ENCODE data around the gene ARMC7.

The ARMC7 gene

GRCh38 chr17:75105126-75106080 lies 4.4 kb upstream of the ARMC7 start:
- Histone ChIP-seq H3K36me3 (ENCODE audit: control insufficient read depth, low read length) (no peaks in the 10 kb centered on the region), H4K20me1 (ENCODE audit: control insufficient read depth, insufficient read depth, low read depth, low read length) (no peaks in the 10 kb centered on the region), H3K9me2 (replicated peaks; ENCODE audit: control insufficient read depth, low read length) (no peaks in the 10 kb centered on the region), H3K4me2 (ENCODE audit: low read length) (no peak overlapping the region), H3F3A (ENCODE audit: control insufficient read depth, insufficient read depth) (no peaks in the 10 kb centered on the region), H3K4me1 (ENCODE audit: control insufficient read depth, low read length) (peaks cover 28% of the 10 kb centered on the region), H3K27ac (ENCODE audit: low read depth, low read length) (no peak overlapping the region), H3K4me3 (ENCODE audit: low read length) (no peak overlapping the region), H3K9me3 (ENCODE audit: control insufficient read depth, insufficient read depth, low read length) (no peaks in the 10 kb centered on the region), H3K27me3 (ENCODE audit: control insufficient read depth, low read length) (peaks cover 25% of the 10 kb centered on the region), H3K79me2 (ENCODE audit: control insufficient read depth, low read length) (peaks cover 2% of the 10 kb centered on the region)
- TF ChIP-seq CTCF (IDR thresholded peaks at IDR 0.05; ENCODE audit: low read depth, low read length, poor library complexity, severe bottlenecking), result peak; percentile 67
- no peak for TF ChIP-seq EZH2phosphoT487 (IDR thresholded peaks at IDR 0.05; ENCODE audit: borderline replicate concordance, low read length)

- Histone ChIP-seq H3K4me2 (ENCODE audit: low read length) (no peak overlapping the region), H3K4me1 (ENCODE audit: control insufficient read depth, low read length) (peaks cover 19% of the 10 kb centered on the region), H4K20me1 (ENCODE audit: control insufficient read depth, insufficient read depth, low read depth, low read length) (no peaks in the 10 kb centered on the region), H3K9me2 (replicated peaks; ENCODE audit: control insufficient read depth, low read length) (no peaks in the 10 kb centered on the region), H3K4me3 (ENCODE audit: low read length) (no peak overlapping the region), H3F3A (ENCODE audit: control insufficient read depth, insufficient read depth) (0 out of 2 replicates have a peak, but pooled peaks cover 3% of the 10 kb centered on the region), H3K27me3 (ENCODE audit: control insufficient read depth, low read length) (peaks cover 21% of the 10 kb centered on the region), H3K27ac (ENCODE audit: low read depth, low read length) (no peak overlapping the region), H3K79me2 (ENCODE audit: control insufficient read depth, low read length) (peaks cover 5% of the 10 kb centered on the region), H3K9me3 (ENCODE audit: control insufficient read depth, insufficient read depth, low read length) (no peaks in the 10 kb centered on the region), H3K36me3 (ENCODE audit: control insufficient read depth, low read length) (no peaks in the 10 kb centered on the region)
- TF ChIP-seq EZH2phosphoT487 (IDR thresholded peaks at IDR 0.05; ENCODE audit: borderline replicate concordance, low read length) (no peak), CTCF (IDR thresholded peaks at IDR 0.05; ENCODE audit: low read depth, low read length, poor library complexity, severe bottlenecking) (no peak)
Measured at GRCh38 chr17:75108193-75108592, 1.6 kb upstream of the ARMC7 start.

- no peak overlapping the region for H3K27ac ChIP-seq (ENCODE audit: low read depth, low read length)
- H4K20me1 ChIP-seq (ENCODE audit: control insufficient read depth, insufficient read depth, low read depth, low read length), result no peaks in the 10 kb centered on the region
- H3K9me3 ChIP-seq (ENCODE audit: control insufficient read depth, insufficient read depth, low read length), result no peaks in the 10 kb centered on the region
- H3K4me3 ChIP-seq (ENCODE audit: low read length), result peak overlapping the region; percentile 82
- H3K27me3 ChIP-seq (ENCODE audit: control insufficient read depth, low read length), result peaks cover 18% of the 10 kb centered on the region
- TF ChIP-seq CTCF (IDR thresholded peaks at IDR 0.05; ENCODE audit: low read depth, low read length, poor library complexity, severe bottlenecking) (no peak), EZH2phosphoT487 (IDR thresholded peaks at IDR 0.05; ENCODE audit: borderline replicate concordance, low read length) (no peak)
- no peaks in the 10 kb centered on the region for H3K9me2 ChIP-seq (replicated peaks; ENCODE audit: control insufficient read depth, low read length)
- H3K36me3 ChIP-seq (ENCODE audit: control insufficient read depth, low read length), result no peaks in the 10 kb centered on the region
- peaks cover 5% of the 10 kb centered on the region for H3K79me2 ChIP-seq (ENCODE audit: control insufficient read depth, low read length)
- peaks cover 24% of the 10 kb centered on the region for H3K4me1 ChIP-seq (ENCODE audit: control insufficient read depth, low read length)
- H3K4me2 ChIP-seq (ENCODE audit: low read length), result peak overlapping the region; percentile 82
- 0 out of 2 replicates have a peak, but pooled peaks cover 3% of the 10 kb centered on the region for H3F3A ChIP-seq (ENCODE audit: control insufficient read depth, insufficient read depth)
Measured at GRCh38 chr17:75109046-75109406, 743 bp upstream of the ARMC7 start.
